ENCODE results near the gene LRRTM1.

LRRTM1 gene

GRCh38 chr2:80281049-80281448, 23.5 kb downstream of the LRRTM1 start:
- Mint-ChIP-seq H3K9me3 (peaks cover 2% of the 10 kb centered on the region), H3K4me3 (no peak overlapping the region)
- CTCF ChIA-PET: no interaction called here

GRCh38 chr2:80280598-80280997, 24.0 kb downstream of the LRRTM1 start:
- Mint-ChIP-seq H3K36me3 (no peaks in the 10 kb centered on the region), H3K27ac (no peak overlapping the region), H3K4me3 (no peak overlapping the region), H3K4me1 (no peaks in the 10 kb centered on the region), H3K9me3 (peaks cover 2% of the 10 kb centered on the region), H3K27me3 (no peaks in the 10 kb centered on the region)
- CTCF ChIA-PET: no interaction called here
- no peak for DNase-seq

More at GRCh38 chr2:80281049-80281448, 23.5 kb downstream of the LRRTM1 start:
- Mint-ChIP-seq H3K36me3 (no peaks in the 10 kb centered on the region), H3K4me1 (no peaks in the 10 kb centered on the region), H3K27ac (no peak overlapping the region), H3K27me3 (no peaks in the 10 kb centered on the region)
- DNase-seq: no peak

- DNase-seq: no peak
- CTCF ChIA-PET: no interaction called here
- Mint-ChIP-seq H3K4me1 (no peaks in the 10 kb centered on the region), H3K36me3 (no peaks in the 10 kb centered on the region), H3K9me3 (peaks cover 9% of the 10 kb centered on the region), H3K27me3 (no peaks in the 10 kb centered on the region), H3K27ac (no peak overlapping the region), H3K4me3 (no peak overlapping the region)
These were observed 34.7 kb downstream of the LRRTM1 start for GRCh38 chr2:80269806-80270205.

- H3K27ac Mint-ChIP-seq: no peak overlapping the region
- no peaks in the 10 kb centered on the region for H3K4me1 Mint-ChIP-seq
- H3K27me3 Mint-ChIP-seq: no peaks in the 10 kb centered on the region
These were observed 38.3 kb downstream of the LRRTM1 start for GRCh38 chr2:80266231-80266630.

GRCh38 chr2:80259292-80259691, 45.3 kb downstream of the LRRTM1 start:
- H3K36me3 Mint-ChIP-seq: no peaks in the 10 kb centered on the region
- CTCF ChIA-PET: no interaction called here
- H3K4me1 Mint-ChIP-seq: no peaks in the 10 kb centered on the region
- H3K27me3 Mint-ChIP-seq: no peaks in the 10 kb centered on the region
- no peak overlapping the region for H3K27ac Mint-ChIP-seq
- no peak overlapping the region for H3K4me3 Mint-ChIP-seq
- no peak for DNase-seq
- H3K9me3 Mint-ChIP-seq: no peaks in the 10 kb centered on the region

More at GRCh38 chr2:80266231-80266630, 38.3 kb downstream of the LRRTM1 start:
- Mint-ChIP-seq H3K9me3 (peaks cover 7% of the 10 kb centered on the region), H3K4me3 (no peak overlapping the region), H3K36me3 (no peaks in the 10 kb centered on the region)
- DNase-seq: no peak
- CTCF ChIA-PET: no interaction called here

- Mint-ChIP-seq H3K4me1 (no peaks in the 10 kb centered on the region), H3K27ac (no peak overlapping the region), H3K4me3 (no peak overlapping the region), H3K27me3 (no peaks in the 10 kb centered on the region), H3K36me3 (no peaks in the 10 kb centered on the region), H3K9me3 (no peaks in the 10 kb centered on the region)
- CTCF ChIA-PET: no interaction called here
- no peak for DNase-seq
These were observed 45.8 kb downstream of the LRRTM1 start for GRCh38 chr2:80258793-80259192.

GRCh38 chr2:80258341-80258740, 46.2 kb downstream of the LRRTM1 start:
- CTCF ChIA-PET: no interaction called here

GRCh38 chr2:80257450-80257849, 47.1 kb downstream of the LRRTM1 start:
- Mint-ChIP-seq H3K4me1 (no peaks in the 10 kb centered on the region), H3K9me3 (no peaks in the 10 kb centered on the region), H3K4me3 (no peak overlapping the region), H3K36me3 (no peaks in the 10 kb centered on the region), H3K27me3 (no peaks in the 10 kb centered on the region), H3K27ac (no peak overlapping the region)
- DNase-seq: no peak
- CTCF ChIA-PET: no interaction called here

More at GRCh38 chr2:80258341-80258740, 46.2 kb downstream of the LRRTM1 start:
- no peaks in the 10 kb centered on the region for H3K27me3 Mint-ChIP-seq
- no peak overlapping the region for H3K4me3 Mint-ChIP-seq
- H3K36me3 Mint-ChIP-seq: no peaks in the 10 kb centered on the region
- H3K27ac Mint-ChIP-seq: no peak overlapping the region
- H3K4me1 Mint-ChIP-seq: no peaks in the 10 kb centered on the region
- DNase-seq: no peak
- no peaks in the 10 kb centered on the region for H3K9me3 Mint-ChIP-seq

- H3K27ac Mint-ChIP-seq: no peak overlapping the region
- H3K27me3 Mint-ChIP-seq: no peaks in the 10 kb centered on the region
- CTCF ChIA-PET: no interaction called here
- no peak overlapping the region for H3K4me3 Mint-ChIP-seq
- no peaks in the 10 kb centered on the region for H3K36me3 Mint-ChIP-seq
- no peaks in the 10 kb centered on the region for H3K9me3 Mint-ChIP-seq
- no peak for DNase-seq
- no peaks in the 10 kb centered on the region for H3K4me1 Mint-ChIP-seq
These were observed 47.8 kb downstream of the LRRTM1 start for GRCh38 chr2:80256782-80257167.

GRCh38 chr2:80255918-80256781, 48.4 kb downstream of the LRRTM1 start:
- Mint-ChIP-seq H3K4me3 (no peak overlapping the region), H3K4me1 (no peaks in the 10 kb centered on the region), H3K36me3 (no peaks in the 10 kb centered on the region), H3K27me3 (no peaks in the 10 kb centered on the region), H3K9me3 (no peaks in the 10 kb centered on the region), H3K27ac (no peak overlapping the region)
- CTCF ChIA-PET: no interaction called here
- no peak for DNase-seq

- CTCF ChIA-PET: no interaction called here
- no peaks in the 10 kb centered on the region for H3K36me3 Mint-ChIP-seq
- H3K9me3 Mint-ChIP-seq: no peaks in the 10 kb centered on the region
- H3K27me3 Mint-ChIP-seq: no peaks in the 10 kb centered on the region
- DNase-seq: no peak
- H3K27ac Mint-ChIP-seq: no peak overlapping the region
- no peaks in the 10 kb centered on the region for H3K4me1 Mint-ChIP-seq
- no peak overlapping the region for H3K4me3 Mint-ChIP-seq
These were observed 52.1 kb downstream of the LRRTM1 start for GRCh38 chr2:80252294-80252986.

Data from activated naive CD4-positive, alpha-beta T cell treated with anti-CD3 and anti-CD28 coated beads, Interleukin-2, amount 10 ng/mL, durations not matched to agents 7 days and 5 days (primary cell).